Stimulated activated naive CD8-positive, alpha-beta T cell treated with anti-CD3 and anti-CD28 coated beads, Interleukin-15, Interleukin-2, amounts not matched to agents 100 ng/mL and 50 ng/mL, for 24 hours (primary cell): ENCODE data around the gene MAGI3.
"Not testable (repeated sequence)": the region's sequence is repeated elsewhere in the genome, so short reads cannot be mapped to it uniquely, and the experiment has no call there.

Experiments used
- H3K27ac Mint-ChIP-seq: one replicate; pipeline ENCODE4 v1.8.0; 2021; ENCODE audit warnings: mild to moderate bottlenecking, mixed read lengths
- H3K27me3 Mint-ChIP-seq: one replicate; pipeline ENCODE4 v1.8.0; 2021; ENCODE audit warnings: mixed read lengths
- H3K36me3 Mint-ChIP-seq: one replicate; pipeline ENCODE4 v1.8.0; 2021; ENCODE audit warnings: low read depth, mixed read lengths
- H3K4me1 Mint-ChIP-seq: one replicate; pipeline ENCODE4 v1.8.0; 2021; ENCODE audit warnings: low read depth, mixed read lengths
- H3K4me3 Mint-ChIP-seq: one replicate; pipeline ENCODE4 v1.8.0; 2021; ENCODE audit warnings: mild to moderate bottlenecking, mixed read lengths
- H3K9me3 Mint-ChIP-seq: one replicate; pipeline ENCODE4 v1.8.0; 2021; ENCODE audit warnings: mixed read lengths

MAGI3 gene

GRCh38 chr1:113541106-113541505 is 150.8 kb downstream of the MAGI3 start:
- Mint-ChIP-seq H3K27ac (no peak overlapping the region), H3K4me3 (no peak overlapping the region), H3K27me3 (peaks cover 3% of the 10 kb centered on the region), H3K36me3 (no peaks in the 10 kb centered on the region), H3K9me3 (peaks cover 3% of the 10 kb centered on the region), H3K4me1 (no peaks in the 10 kb centered on the region)

- Mint-ChIP-seq H3K4me1 (no peaks in the 10 kb centered on the region), H3K9me3 (peaks cover 3% of the 10 kb centered on the region), H3K36me3 (no peaks in the 10 kb centered on the region), H3K27ac (no peak overlapping the region), H3K4me3 (no peak overlapping the region), H3K27me3 (peaks cover 3% of the 10 kb centered on the region)
Observed at GRCh38 chr1:113542221-113542701, 151.9 kb downstream of the MAGI3 start.

GRCh38 chr1:113543110-113543509 is 152.8 kb downstream of the MAGI3 start:
- Mint-ChIP-seq H3K36me3 (no peaks in the 10 kb centered on the region), H3K27me3 (peaks cover 3% of the 10 kb centered on the region), H3K27ac (no peak overlapping the region), H3K4me3 (no peak overlapping the region), H3K9me3 (peaks cover 2% of the 10 kb centered on the region), H3K4me1 (no peaks in the 10 kb centered on the region)

- Mint-ChIP-seq H3K27me3 (peaks cover 2% of the 10 kb centered on the region), H3K9me3 (no peaks in the 10 kb centered on the region), H3K36me3 (no peaks in the 10 kb centered on the region), H3K4me1 (no peaks in the 10 kb centered on the region), H3K4me3 (no peak overlapping the region), H3K27ac (no peak overlapping the region)
Observed at GRCh38 chr1:113545210-113545609, 154.9 kb downstream of the MAGI3 start.

GRCh38 chr1:113545626-113546025 is 155.3 kb downstream of the MAGI3 start:
- Mint-ChIP-seq H3K36me3 (no peaks in the 10 kb centered on the region), H3K27me3 (no peaks in the 10 kb centered on the region), H3K9me3 (no peaks in the 10 kb centered on the region), H3K4me3 (no peak overlapping the region), H3K27ac (no peak overlapping the region), H3K4me1 (no peaks in the 10 kb centered on the region)

- Mint-ChIP-seq H3K27me3 (peaks cover 5% of the 10 kb centered on the region), H3K4me1 (no peaks in the 10 kb centered on the region), H3K9me3 (peaks cover 5% of the 10 kb centered on the region), H3K4me3 (no peak overlapping the region), H3K36me3 (no peaks in the 10 kb centered on the region), H3K27ac (no peak overlapping the region)
Observed at GRCh38 chr1:113551728-113552127, 161.4 kb downstream of the MAGI3 start.

- no peaks in the 10 kb centered on the region for H3K36me3 Mint-ChIP-seq
- peaks cover 5% of the 10 kb centered on the region for H3K27me3 Mint-ChIP-seq
- no peak overlapping the region for H3K4me3 Mint-ChIP-seq
- H3K27ac Mint-ChIP-seq, result no peak overlapping the region
- peaks cover 5% of the 10 kb centered on the region for H3K9me3 Mint-ChIP-seq
- H3K4me1 Mint-ChIP-seq, result no peaks in the 10 kb centered on the region
Observed at GRCh38 chr1:113552244-113552643, 161.9 kb downstream of the MAGI3 start.

GRCh38 chr1:113557187-113557586 is 166.9 kb downstream of the MAGI3 start:
- Mint-ChIP-seq H3K36me3 (no peaks in the 10 kb centered on the region), H3K27me3 (peaks cover 5% of the 10 kb centered on the region), H3K9me3 (peaks cover 26% of the 10 kb centered on the region), H3K4me1 (no peaks in the 10 kb centered on the region), H3K4me3 (no peak overlapping the region), H3K27ac (no peak overlapping the region)

GRCh38 chr1:113565621-113566020 is 175.3 kb downstream of the MAGI3 start:
- Mint-ChIP-seq H3K27me3 (no peaks in the 10 kb centered on the region), H3K27ac (no peak overlapping the region), H3K36me3 (no peaks in the 10 kb centered on the region), H3K9me3 (peaks cover 21% of the 10 kb centered on the region), H3K4me3 (no peak overlapping the region), H3K4me1 (no peaks in the 10 kb centered on the region)

- no peaks in the 10 kb centered on the region for H3K4me1 Mint-ChIP-seq
- peaks cover 28% of the 10 kb centered on the region for H3K9me3 Mint-ChIP-seq
- H3K27ac Mint-ChIP-seq, result no peak overlapping the region
Observed at GRCh38 chr1:113567427-113567826, 177.1 kb downstream of the MAGI3 start.

GRCh38 chr1:113575744-113576260 is 185.5 kb downstream of the MAGI3 start:
- peaks cover 13% of the 10 kb centered on the region for H3K9me3 Mint-ChIP-seq
- not testable (repeated sequence) for H3K27ac Mint-ChIP-seq

More at GRCh38 chr1:113567427-113567826, 177.1 kb downstream of the MAGI3 start:
- Mint-ChIP-seq H3K27me3 (peaks cover 11% of the 10 kb centered on the region), H3K36me3 (no peaks in the 10 kb centered on the region), H3K4me3 (no peak overlapping the region)

GRCh38 chr1:113576271-113576670 is 186.0 kb downstream of the MAGI3 start:
- Mint-ChIP-seq H3K4me1 (no peaks in the 10 kb centered on the region), H3K27ac (no peak overlapping the region), H3K9me3 (peaks cover 13% of the 10 kb centered on the region), H3K36me3 (peaks cover 4% of the 10 kb centered on the region), H3K27me3 (peaks cover 9% of the 10 kb centered on the region), H3K4me3 (no peak overlapping the region)

More at GRCh38 chr1:113575744-113576260, 185.5 kb downstream of the MAGI3 start:
- H3K4me3 Mint-ChIP-seq, H3K4me1 Mint-ChIP-seq, H3K36me3 Mint-ChIP-seq: not testable (repeated sequence)
- peaks cover 11% of the 10 kb centered on the region for H3K27me3 Mint-ChIP-seq

GRCh38 chr1:113579256-113580018 is 189.1 kb downstream of the MAGI3 start:
- no peaks in the 10 kb centered on the region for H3K9me3 Mint-ChIP-seq
- no peaks in the 10 kb centered on the region for H3K4me1 Mint-ChIP-seq
- H3K36me3 Mint-ChIP-seq, result no peaks in the 10 kb centered on the region
- no peaks in the 10 kb centered on the region for H3K27me3 Mint-ChIP-seq
- no peak overlapping the region for H3K27ac Mint-ChIP-seq
- no peak overlapping the region for H3K4me3 Mint-ChIP-seq

GRCh38 chr1:113581323-113581722 is 191.0 kb downstream of the MAGI3 start:
- Mint-ChIP-seq H3K27me3 (no peaks in the 10 kb centered on the region), H3K36me3 (no peaks in the 10 kb centered on the region), H3K9me3 (no peaks in the 10 kb centered on the region), H3K4me1 (no peaks in the 10 kb centered on the region), H3K4me3 (no peak overlapping the region), H3K27ac (no peak overlapping the region)

GRCh38 chr1:113582084-113582483 is 191.8 kb downstream of the MAGI3 start:
- Mint-ChIP-seq H3K27me3 (no peaks in the 10 kb centered on the region), H3K4me3 (no peak overlapping the region), H3K9me3 (no peaks in the 10 kb centered on the region), H3K27ac (no peak overlapping the region), H3K36me3 (no peaks in the 10 kb centered on the region), H3K4me1 (no peaks in the 10 kb centered on the region)

GRCh38 chr1:113587475-113587874 is 197.2 kb downstream of the MAGI3 start:
- Mint-ChIP-seq H3K9me3 (no peaks in the 10 kb centered on the region), H3K4me1 (no peaks in the 10 kb centered on the region), H3K36me3 (no peaks in the 10 kb centered on the region), H3K4me3 (no peak overlapping the region), H3K27me3 (no peaks in the 10 kb centered on the region), H3K27ac (no peak overlapping the region)
